K562 (cell line): Measurements from ENCODE around the gene NUTF2. TPM values are rescaled to one million over a fixed set of nuclear protein-coding genes. Genes with fewer than 3 reads are reported as not detected.

Experiments used
- CHD2 ChIP-seq: IDR thresholded peaks from 2 replicates; pipeline ENCODE4 v1.6.1; 2011; ENCODE audit warnings: low read depth, low read length
- CHD4 ChIP-seq: fragments of 200-600 bp; sonication (generic); IDR thresholded peaks from 3 replicates; pipeline ENCODE4 v1.6.1; 2012; ENCODE audit warnings: low read depth, mild to moderate bottlenecking, mixed read lengths, low read length, inconsistent platforms; ENCODE audit not compliant: insufficient read depth, insufficient replicate concordance, poor library complexity, severe bottlenecking
- EHMT2 ChIP-seq: fragments of 450-650 bp; IDR thresholded peaks from 2 replicates; pipeline ENCODE4 v1.6.1; 2018; ENCODE audit warnings: antibody characterized with exemption
- MBD2 ChIP-seq: sonication (generic); IDR thresholded peaks from 2 replicates; pipeline ENCODE4 v1.6.1; 2016; ENCODE audit warnings: low read depth, borderline replicate concordance
- PML ChIP-seq: IDR thresholded peaks from 2 replicates; pipeline ENCODE4 v1.6.1; 2012; ENCODE audit warnings: low read length, inconsistent platforms
- SMAD4 ChIP-seq: fragments of 250-450 bp; sonication (Bioruptor Pico); conservative IDR thresholded peaks from 2 replicates; pipeline ENCODE4 v1.8.0; 2021; ENCODE audit warnings: inconsistent platforms, mild to moderate bottlenecking, moderate library complexity
- SMARCA4 ChIP-seq: fragments of 450-650 bp; IDR thresholded peaks from 2 replicates; pipeline ENCODE4 v1.6.1; 2016
- STAT5B ChIP-seq: fragments of 250-450 bp; sonication (Bioruptor Pico); IDR thresholded peaks from 2 replicates; pipeline ENCODE4 v1.8.0; 2021; ENCODE audit warnings: mild to moderate bottlenecking, inconsistent platforms
- TCFL5 ChIP-seq: fragments of 250-450 bp; sonication (Bioruptor Pico); conservative IDR thresholded peaks from 2 replicates; pipeline ENCODE4 v1.6.1; 2021; ENCODE audit warnings: mild to moderate bottlenecking, moderate library complexity, matching md5 sums
- XRCC3 ChIP-seq: fragments of 450-650 bp; IDR thresholded peaks from 2 replicates; pipeline ENCODE4 v1.6.1; 2017; ENCODE audit warnings: mild to moderate bottlenecking, moderate library complexity
- ZC3H8 ChIP-seq: fragments of 450-650 bp; IDR thresholded peaks from 2 replicates; pipeline ENCODE4 v1.6.1; 2017
- ZNF41 ChIP-seq: fragments of 250-450 bp; sonication (Bioruptor Pico); conservative IDR thresholded peaks from 2 replicates; pipeline ENCODE4 v1.4.0; 2020; ENCODE audit warnings: mild to moderate bottlenecking
- polyA plus RNA-seq, 8 experiments: library from polyadenylated mRNA; depleted of rRNA in 4 of 8; stranded (reverse) in 5 of 8; unstranded in 3 of 8; fragments of >200 nt; fragmentation: Nextera tagmentation in 2 of 8; fragmentation: Illumina TruSeq in 1 of 8; extraction: Ambion mirVana in 2 of 8; extraction: Trizol in 1 of 8; gene quantifications; 2 replicates each; pipeline versions ENCODE4 v1.2.1 to v1.2.3, GENCODE V29; 2011 to 2014; ENCODE audit warnings: inconsistent platforms in 1 of 8, missing spikeins in 1 of 8
- total RNA-seq, 7 experiments: library from RNA; depleted of rRNA in 6 of 7; stranded (reverse); fragments of >200 nt in 6 of 7; fragmentation: Illumina TruSeq in 2 of 7; extraction: Trizol in 2 of 7; gene quantifications; 2 replicates each; pipeline versions ENCODE4 v1.2.1 to v1.2.3, GENCODE V29; 2011 to 2021; ENCODE audit warnings: low replicate concordance in 1 of 7
- TF ChIP-seq, protein P1 (sequence below): fragments of 450-650 bp; formaldehyde crosslinking; IDR thresholded peaks from 2 replicates; pipeline ENCODE4 v1.4.0; 2020; ENCODE audit warnings: mild to moderate bottlenecking, moderate library complexity
- TF ChIP-seq, protein P2 (sequence below): fragments of 200-600 bp; sonication (generic); IDR thresholded peaks from one replicate; pipeline ENCODE4 v1.6.1; 2012; ENCODE audit warnings: mild to moderate bottlenecking, low read depth, low read length, inconsistent platforms

NUTF2 gene
- total and polyA plus RNA-seq, 9 of the 15 experiments (the other 6 are each of a cell fraction or from before 2014, with no cell fraction given): 106 to 248 (median 147) TPM

DNA sequence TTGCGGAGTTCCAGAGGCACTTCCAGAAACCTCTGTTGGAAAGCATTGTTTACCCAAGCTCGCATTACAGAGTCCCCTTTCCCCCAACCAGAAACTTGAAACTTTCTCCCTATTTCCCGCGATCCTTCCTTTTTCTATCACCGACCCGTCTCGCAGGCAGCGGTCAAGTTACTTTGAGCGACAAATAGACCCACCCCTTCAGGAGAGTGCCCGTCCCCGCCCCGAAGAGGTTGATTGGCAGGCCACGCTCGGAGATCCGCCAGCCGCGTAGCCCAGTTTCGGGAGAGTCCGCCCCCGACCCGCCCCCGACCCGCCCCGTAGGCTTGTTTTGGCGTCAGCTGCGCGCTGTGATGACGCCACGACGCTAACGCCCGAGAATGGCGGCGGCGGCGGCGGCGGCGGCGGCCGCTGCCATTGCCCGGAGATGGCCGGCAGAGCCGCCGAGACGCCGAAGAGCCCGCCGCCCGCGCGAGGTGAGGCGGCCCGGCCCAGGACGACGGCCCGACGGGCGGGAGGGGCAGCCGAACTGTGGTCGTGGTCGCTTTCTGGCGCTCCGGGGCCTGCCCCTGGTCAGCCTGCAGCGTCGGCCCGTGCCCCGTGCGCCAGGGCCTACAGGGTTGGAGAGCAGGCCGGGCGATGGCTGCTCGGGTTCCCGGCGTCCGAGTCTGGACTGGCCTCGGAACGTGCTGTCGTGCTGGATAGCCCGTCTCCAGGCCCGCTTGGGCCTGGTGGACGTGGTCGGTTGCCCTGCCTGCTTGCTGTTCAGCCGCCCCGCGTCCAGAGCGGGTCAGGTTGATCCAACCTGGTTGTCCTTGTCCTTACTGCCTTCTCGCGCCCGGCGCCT lies 46.4 kb downstream of the NUTF2 start, which contains the start of gene PSKH1 (continued):
- TF ChIP-seq STAT5B (CRISPR knock-in tag) (no peak), MBD2 (no peak; the same call in 1 of the 2 replicates), SMARCA4 (no peak), ZC3H8 (no peak), EHMT2 (no peak), SMAD4 (peak; percentile 72), TCFL5 (no peak), PML (no peak), CHD4 (no peak), ZNF41 (CRISPR knock-in tag) (no peak), XRCC3 (no peak), CHD2 (no peak)
- TF ChIP-seq, protein P1, sequence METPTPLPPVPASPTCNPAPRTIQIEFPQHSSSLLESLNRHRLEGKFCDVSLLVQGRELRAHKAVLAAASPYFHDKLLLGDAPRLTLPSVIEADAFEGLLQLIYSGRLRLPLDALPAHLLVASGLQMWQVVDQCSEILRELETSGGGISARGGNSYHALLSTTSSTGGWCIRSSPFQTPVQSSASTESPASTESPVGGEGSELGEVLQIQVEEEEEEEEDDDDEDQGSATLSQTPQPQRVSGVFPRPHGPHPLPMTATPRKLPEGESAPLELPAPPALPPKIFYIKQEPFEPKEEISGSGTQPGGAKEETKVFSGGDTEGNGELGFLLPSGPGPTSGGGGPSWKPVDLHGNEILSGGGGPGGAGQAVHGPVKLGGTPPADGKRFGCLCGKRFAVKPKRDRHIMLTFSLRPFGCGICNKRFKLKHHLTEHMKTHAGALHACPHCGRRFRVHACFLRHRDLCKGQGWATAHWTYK (CRISPR knock-in tag): peak; percentile 85; the same call in 1 of the 2 replicates
- TF ChIP-seq, protein P2, sequence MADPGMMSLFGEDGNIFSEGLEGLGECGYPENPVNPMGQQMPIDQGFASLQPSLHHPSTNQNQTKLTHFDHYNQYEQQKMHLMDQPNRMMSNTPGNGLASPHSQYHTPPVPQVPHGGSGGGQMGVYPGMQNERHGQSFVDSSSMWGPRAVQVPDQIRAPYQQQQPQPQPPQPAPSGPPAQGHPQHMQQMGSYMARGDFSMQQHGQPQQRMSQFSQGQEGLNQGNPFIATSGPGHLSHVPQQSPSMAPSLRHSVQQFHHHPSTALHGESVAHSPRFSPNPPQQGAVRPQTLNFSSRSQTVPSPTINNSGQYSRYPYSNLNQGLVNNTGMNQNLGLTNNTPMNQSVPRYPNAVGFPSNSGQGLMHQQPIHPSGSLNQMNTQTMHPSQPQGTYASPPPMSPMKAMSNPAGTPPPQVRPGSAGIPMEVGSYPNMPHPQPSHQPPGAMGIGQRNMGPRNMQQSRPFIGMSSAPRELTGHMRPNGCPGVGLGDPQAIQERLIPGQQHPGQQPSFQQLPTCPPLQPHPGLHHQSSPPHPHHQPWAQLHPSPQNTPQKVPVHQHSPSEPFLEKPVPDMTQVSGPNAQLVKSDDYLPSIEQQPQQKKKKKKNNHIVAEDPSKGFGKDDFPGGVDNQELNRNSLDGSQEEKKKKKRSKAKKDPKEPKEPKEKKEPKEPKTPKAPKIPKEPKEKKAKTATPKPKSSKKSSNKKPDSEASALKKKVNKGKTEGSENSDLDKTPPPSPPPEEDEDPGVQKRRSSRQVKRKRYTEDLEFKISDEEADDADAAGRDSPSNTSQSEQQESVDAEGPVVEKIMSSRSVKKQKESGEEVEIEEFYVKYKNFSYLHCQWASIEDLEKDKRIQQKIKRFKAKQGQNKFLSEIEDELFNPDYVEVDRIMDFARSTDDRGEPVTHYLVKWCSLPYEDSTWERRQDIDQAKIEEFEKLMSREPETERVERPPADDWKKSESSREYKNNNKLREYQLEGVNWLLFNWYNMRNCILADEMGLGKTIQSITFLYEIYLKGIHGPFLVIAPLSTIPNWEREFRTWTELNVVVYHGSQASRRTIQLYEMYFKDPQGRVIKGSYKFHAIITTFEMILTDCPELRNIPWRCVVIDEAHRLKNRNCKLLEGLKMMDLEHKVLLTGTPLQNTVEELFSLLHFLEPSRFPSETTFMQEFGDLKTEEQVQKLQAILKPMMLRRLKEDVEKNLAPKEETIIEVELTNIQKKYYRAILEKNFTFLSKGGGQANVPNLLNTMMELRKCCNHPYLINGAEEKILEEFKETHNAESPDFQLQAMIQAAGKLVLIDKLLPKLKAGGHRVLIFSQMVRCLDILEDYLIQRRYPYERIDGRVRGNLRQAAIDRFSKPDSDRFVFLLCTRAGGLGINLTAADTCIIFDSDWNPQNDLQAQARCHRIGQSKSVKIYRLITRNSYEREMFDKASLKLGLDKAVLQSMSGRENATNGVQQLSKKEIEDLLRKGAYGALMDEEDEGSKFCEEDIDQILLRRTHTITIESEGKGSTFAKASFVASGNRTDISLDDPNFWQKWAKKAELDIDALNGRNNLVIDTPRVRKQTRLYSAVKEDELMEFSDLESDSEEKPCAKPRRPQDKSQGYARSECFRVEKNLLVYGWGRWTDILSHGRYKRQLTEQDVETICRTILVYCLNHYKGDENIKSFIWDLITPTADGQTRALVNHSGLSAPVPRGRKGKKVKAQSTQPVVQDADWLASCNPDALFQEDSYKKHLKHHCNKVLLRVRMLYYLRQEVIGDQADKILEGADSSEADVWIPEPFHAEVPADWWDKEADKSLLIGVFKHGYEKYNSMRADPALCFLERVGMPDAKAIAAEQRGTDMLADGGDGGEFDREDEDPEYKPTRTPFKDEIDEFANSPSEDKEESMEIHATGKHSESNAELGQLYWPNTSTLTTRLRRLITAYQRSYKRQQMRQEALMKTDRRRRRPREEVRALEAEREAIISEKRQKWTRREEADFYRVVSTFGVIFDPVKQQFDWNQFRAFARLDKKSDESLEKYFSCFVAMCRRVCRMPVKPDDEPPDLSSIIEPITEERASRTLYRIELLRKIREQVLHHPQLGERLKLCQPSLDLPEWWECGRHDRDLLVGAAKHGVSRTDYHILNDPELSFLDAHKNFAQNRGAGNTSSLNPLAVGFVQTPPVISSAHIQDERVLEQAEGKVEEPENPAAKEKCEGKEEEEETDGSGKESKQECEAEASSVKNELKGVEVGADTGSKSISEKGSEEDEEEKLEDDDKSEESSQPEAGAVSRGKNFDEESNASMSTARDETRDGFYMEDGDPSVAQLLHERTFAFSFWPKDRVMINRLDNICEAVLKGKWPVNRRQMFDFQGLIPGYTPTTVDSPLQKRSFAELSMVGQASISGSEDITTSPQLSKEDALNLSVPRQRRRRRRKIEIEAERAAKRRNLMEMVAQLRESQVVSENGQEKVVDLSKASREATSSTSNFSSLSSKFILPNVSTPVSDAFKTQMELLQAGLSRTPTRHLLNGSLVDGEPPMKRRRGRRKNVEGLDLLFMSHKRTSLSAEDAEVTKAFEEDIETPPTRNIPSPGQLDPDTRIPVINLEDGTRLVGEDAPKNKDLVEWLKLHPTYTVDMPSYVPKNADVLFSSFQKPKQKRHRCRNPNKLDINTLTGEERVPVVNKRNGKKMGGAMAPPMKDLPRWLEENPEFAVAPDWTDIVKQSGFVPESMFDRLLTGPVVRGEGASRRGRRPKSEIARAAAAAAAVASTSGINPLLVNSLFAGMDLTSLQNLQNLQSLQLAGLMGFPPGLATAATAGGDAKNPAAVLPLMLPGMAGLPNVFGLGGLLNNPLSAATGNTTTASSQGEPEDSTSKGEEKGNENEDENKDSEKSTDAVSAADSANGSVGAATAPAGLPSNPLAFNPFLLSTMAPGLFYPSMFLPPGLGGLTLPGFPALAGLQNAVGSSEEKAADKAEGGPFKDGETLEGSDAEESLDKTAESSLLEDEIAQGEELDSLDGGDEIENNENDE: no peak
